Activated naive CD4-positive, alpha-beta T cell treated with anti-CD3 and anti-CD28 coated beads, Interleukin-2, amount 50 U/mL, for 16 hours (primary cell): Measurements from ENCODE around the gene ATP6V1B1.
"Not testable (repeated sequence)": the region's sequence is repeated elsewhere in the genome, so short reads cannot be mapped to it uniquely, and the experiment has no call there.

Experiments
- DNase-seq: peaks from one replicate; pipeline ENCODE4 v3.0.0-alpha.2; 2020

ATP6V1B1 gene

DNA sequence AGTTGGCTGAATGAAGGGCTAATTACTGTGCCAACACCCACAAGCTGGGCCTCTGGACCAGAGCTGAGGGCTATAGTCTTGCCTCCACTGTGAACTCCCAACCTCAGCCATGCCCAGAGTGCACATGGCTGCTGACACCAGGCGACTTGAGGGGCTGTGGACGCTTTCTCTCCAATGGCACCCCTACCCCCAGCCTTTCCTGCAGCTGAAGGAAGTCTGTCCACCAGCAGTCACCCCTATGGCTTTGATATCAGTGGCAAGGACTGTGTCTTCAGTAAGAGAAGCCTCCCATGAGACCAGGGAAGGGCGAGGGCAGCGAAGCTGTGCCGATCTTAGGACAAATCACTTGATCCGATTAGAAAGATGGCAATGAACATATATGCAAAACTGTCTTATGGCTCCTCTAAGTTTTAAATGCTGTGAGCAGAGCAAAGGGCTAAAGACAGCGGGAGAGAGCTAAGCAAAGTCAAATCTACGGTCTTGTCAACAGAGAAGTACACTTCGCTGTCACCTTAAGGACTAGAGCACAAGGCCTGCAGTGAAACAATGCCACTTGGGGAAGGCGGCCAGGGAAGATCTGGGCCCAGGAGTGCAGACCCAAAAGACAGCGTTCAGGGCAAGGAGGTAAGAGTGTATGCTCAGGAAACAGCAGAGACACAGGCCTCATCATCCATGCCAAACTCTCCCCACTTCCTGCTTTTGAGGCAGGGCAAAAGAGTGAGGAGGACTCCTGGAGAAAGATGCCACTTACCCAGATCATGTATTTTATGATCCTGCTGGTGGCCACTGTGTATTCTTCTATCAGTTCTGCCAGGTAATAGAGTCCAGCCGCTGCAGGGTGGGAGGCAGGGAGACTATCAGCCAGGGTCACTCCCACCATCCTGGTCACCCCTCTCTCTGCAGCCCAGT, 57.5 kb downstream of the ATP6V1B1 start:
- DNase-seq: no peak

GRCh38 chr2:70994009-70994698, 58.5 kb downstream of the ATP6V1B1 start:
- DNase-seq: peak; percentile 47

- DNase-seq: peak; percentile 93
Observed at GRCh38 chr2:70994699-70995425, 59.2 kb downstream of the ATP6V1B1 start, which contains the start of gene TEX261. Gene TEX261 (minus strand): TSS chr2:70994873. CDS start chr2:70994757, 116 bp downstream.

GRCh38 chr2:70995426-70995729, 59.7 kb downstream of the ATP6V1B1 start:
- peak; percentile 52 for DNase-seq

DNA sequence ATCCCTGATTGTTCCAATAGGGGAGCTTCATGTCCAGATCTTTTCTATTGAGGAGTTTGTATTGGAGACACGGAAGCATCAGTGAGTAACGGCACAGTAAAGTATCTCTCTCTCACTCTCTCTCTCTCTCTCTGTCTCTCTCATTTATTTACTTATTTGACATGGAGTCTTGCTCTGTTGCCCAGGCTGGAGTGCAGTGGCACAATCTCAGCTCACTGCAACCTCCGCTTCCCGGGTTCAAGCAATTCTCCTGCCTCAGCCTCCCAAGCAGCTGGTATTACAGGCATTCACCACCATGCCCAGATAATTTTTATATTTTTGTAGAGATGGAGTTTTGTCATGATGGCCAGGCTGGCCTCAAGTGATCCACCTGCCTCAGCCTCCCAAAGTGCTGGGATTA, 63.2 kb downstream of the ATP6V1B1 start:
- DNase-seq: not testable (repeated sequence)

DNA sequence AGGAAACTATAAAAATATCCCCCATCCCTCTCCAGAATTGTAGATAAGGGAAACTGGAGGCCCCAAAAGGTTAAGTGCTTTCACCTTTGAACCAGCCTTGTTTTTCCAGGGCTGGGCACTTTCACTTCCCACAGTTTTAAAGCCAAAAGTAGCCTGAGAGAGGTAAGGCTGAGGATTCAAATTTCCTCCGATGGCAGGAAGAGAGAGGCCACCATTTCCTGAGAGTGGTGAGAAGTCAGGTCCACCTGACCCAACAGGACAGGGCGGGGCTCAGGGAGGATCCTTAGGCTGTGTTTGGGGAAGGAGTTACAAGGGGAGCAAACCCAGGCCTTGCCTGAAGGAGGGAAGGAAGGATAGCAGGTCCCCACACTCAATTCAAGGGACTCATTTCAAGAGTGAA, 63.7 kb downstream of the ATP6V1B1 start:
- no peak for DNase-seq

GRCh38 chr2:70999931-71000330, 64.2 kb downstream of the ATP6V1B1 start:
- not testable (repeated sequence) for DNase-seq

- peak; percentile 82 for DNase-seq
Observed at GRCh38 chr2:71000780-71001591, 65.3 kb downstream of the ATP6V1B1 start.

- DNase-seq: no peak
Observed at GRCh38 chr2:71001592-71001927, 65.9 kb downstream of the ATP6V1B1 start.

DNA sequence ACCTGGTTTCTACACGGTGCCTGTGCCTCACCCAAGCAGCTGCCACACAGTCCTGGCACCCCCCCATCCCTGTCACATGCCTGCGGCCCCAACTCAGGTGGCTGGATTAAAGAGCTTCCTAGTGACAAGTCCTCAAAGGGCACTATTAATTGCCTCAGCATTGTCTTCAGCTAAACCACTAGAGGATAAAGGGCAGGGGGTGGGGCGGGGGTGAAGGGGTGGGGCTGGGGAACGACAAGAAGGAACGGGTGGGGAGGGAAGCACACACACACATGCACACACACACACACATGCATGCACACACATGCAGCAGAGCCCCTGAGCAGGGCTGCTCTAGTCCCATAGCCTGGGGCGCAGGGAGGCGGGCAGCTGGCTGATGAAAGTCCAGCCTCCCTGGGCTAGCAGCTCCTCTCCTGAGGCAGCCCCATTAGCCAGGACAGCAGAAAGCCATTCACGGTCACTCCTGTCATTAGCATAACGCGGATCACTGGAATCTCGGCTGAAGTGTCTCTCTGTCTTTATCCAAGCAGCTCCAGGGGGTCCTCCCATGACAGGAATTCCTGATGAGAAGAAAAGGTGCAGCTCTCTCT, 66.4 kb downstream of the ATP6V1B1 start:
- no peak for DNase-seq

DNA sequence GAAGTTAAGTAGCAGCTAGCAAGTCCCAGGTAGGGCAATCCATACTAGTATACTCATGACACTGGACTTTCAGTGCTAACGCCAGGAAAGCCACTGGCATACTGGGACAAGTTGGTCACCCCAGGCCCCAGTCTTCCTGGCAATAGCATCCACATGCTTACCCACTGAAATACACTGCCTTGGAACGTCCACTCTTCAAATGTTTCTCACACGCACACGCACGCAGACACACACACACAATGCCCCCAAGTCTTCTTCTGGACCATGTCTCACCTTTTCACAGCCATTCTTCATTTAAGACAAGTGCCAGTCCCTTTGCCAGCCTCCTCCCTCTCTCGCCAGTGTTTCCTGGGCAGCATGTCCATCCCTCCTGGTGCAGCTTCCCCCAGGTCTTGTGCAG, 67.7 kb downstream of the ATP6V1B1 start:
- no peak for DNase-seq

- no peak for DNase-seq
Observed at GRCh38 chr2:71003966-71004755, 68.5 kb downstream of the ATP6V1B1 start.

DNA sequence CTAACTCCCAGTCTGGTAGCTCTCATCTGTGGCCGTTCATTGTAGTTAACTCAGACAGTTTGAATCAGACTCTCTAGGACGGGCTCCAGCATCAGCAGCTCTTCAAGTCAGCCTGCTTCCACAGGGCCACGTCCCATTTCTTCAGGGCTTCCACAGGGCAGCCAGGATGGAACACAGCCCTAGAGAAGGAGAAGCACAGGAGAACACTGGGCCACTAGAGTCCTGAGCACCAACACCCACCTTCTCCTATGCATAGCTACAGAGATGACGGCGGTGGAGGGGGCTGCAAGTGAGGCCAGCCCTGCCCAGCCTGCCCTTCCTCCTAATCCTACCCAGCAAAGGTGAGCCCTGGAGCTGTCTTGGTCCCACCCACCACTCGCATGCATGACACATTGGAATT, 69.2 kb downstream of the ATP6V1B1 start:
- DNase-seq: no peak

DNA sequence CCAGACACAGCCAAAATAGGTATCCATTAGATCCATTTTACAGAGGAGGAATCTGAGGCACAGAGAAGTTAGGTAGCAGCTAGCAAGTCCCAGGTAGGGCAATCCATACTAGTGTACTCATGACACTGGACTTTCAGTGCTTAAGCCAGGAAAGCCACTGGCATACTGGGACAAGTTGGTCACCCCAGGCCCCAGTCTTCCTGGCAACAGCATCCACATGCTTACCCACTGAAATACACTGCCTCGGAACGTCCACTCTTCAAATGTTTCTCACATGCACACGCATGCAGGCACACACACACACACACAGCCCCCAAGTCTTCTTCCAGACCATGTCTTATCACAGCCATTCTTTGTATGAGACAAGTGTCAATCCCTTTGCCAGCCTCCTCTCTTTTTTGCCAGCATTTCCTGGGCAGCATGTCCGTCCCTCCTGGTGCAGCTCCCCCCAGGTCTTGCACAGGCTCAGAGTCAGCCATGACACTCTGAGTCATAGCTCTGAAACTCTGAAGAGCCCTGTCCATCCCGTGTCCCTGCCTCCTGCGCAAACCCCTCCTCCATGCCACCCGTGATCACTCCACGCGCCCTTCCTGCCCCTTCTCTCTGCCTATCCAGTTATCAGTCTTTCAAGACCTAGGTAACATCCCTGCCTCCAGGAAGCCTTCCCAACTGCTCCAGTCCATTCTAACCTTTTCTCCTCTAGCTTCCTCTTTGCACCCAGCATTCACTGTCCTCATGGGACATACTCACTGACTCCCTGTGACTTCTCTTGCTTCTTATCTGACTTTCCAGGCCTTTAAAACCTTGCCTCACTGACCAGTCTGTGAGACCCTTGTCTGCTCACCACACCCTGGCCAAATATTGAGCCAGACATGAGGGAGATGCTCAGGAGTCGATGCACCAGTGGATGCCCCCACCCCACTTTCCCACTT, 69.8 kb downstream of the ATP6V1B1 start:
- no peak for DNase-seq

- no peak for DNase-seq
Observed at GRCh38 chr2:71006323-71006722, 70.6 kb downstream of the ATP6V1B1 start.

DNA sequence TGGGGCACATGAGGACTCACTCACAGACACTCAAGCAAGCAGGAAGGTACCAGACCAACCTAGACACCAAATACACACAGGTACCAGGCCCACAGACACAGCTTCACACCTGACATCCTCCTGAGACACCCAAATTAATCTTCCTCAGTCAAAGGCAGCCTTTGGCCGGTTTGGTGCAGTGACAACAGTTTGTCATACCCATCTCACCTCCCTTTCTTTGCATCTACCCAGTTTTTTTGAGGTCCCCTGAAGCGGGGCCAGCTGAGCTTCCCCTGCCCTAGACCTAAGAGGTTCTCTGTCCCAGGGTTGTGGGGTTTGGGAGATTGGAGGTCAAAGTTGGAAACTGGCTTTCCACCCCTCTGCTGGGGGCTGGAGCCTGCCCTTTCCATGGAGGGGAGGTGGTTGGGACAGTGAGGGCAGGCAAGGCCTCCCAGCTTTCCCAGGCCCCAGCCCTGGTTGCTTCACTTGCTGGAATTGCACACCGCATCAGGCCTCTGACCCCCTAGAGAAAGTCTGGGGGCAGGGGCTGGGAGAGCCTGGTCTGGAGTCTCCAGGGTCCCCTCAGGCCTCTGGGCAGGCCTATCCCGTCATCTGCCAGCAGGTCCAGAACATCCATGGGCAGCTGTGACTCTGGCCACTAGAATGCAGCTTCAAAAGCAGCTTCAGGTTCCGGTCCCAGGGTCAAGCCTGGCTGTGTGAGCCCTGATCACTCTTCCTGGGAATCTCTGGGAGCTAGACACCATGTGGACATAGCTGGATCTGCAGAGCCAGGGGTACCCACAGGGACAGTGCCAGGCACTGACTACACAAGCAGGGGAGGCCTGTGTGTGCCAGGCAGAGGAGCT, 71.5 kb downstream of the ATP6V1B1 start:
- DNase-seq: no peak

DNA sequence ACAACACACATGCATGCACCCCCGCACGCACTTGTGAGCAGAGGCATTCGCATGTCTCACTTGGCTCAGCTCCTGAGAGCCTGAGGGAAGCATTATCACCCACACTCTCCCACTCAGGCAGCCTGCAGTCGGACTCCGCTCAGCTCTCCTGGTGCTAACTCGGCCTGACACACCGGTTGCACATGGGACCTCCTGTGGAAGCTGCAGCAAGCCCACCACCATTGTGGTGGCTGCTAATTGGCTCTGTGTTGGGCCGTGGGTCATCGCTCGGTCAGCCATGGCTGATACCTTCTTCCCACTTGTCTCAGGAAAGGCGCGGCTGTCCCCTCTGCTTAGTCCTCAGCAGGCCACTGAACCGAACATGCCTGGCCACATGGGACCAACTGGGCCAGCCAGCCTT, 72.6 kb downstream of the ATP6V1B1 start:
- no peak for DNase-seq

DNA sequence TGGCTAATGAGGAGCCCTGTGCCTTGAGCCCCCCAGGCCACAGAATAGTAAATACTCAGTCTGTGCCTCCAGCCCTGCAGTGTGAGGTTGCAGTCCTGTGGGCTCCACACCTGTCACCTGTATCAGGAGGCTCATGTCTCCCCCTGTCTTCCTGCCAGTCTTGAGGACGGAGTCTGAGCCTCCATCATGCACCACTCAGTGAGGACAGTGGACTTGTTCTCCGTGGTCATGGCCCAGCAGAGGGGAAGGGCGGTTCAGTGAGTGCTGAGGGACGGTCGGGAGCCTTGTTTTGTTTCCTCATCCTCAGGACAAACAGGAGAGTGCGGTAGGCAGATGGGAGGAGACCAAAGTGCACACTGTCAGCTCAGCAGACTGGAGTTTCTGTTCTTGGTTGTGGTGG, 76.1 kb downstream of the ATP6V1B1 start:
- DNase-seq: not testable (repeated sequence)
